Measurements from ENCODE around the gene LPAR4. TPM values are rescaled to one million over a fixed set of nuclear protein-coding genes. Genes with fewer than 3 reads are reported as not detected.

LPAR4 gene, protein sequence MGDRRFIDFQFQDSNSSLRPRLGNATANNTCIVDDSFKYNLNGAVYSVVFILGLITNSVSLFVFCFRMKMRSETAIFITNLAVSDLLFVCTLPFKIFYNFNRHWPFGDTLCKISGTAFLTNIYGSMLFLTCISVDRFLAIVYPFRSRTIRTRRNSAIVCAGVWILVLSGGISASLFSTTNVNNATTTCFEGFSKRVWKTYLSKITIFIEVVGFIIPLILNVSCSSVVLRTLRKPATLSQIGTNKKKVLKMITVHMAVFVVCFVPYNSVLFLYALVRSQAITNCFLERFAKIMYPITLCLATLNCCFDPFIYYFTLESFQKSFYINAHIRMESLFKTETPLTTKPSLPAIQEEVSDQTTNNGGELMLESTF
- total RNA-seq = not detected in 2 replicates

GRCh38 chrX:78747489-78747888 is at the start of gene LPAR4:
Gene LPAR4 (plus strand): TSS chrX:78747720. CDS start chrX:78754870, 7,150 bp downstream.

Other genes starting within 250 kb of the LPAR4 start
- gene RTL3, start 88.4 kb upstream of the LPAR4 start, total RNA-seq = 0.05 TPM in 1 of 2 replicates, not detected in the other
- gene P2RY10, start 197.7 kb downstream of the LPAR4 start, total RNA-seq = not detected in 2 replicates